Activated CD8-positive, alpha-beta T cell treated with anti-CD3 and anti-CD28 coated beads for 36 hours (primary cell): ENCODE measurements around the gene SLC15A1. TPM values are rescaled to one million over a fixed set of nuclear protein-coding genes. Genes with fewer than 3 reads are reported as not detected.
A peak's percentile ranks its signal among the peaks of the same experiment; 100 is the strongest.

Experiments used
- ATAC-seq: fragments of 200-7000 bp; cut with Tn5 transposase; one replicate; pipeline ENCODE4 v1.10.0; 2021; ENCODE audit warnings: mild to moderate bottlenecking, moderate library complexity
- CTCF ChIA-PET: fragments of 350-600 bp; sonication (Branson Sonifier 250); formaldehyde crosslinking; loops from one replicate; lab custom pipeline; 2021; ENCODE audit warnings: antibody characterized with exemption; lab: Charles Lee
- POLR2A ChIA-PET: fragments of 350-600 bp; sonication (Branson Sonifier 250); formaldehyde crosslinking; loops from one replicate; lab custom pipeline; 2021; ENCODE audit warnings: antibody characterized with exemption; lab: Charles Lee
- DNase-seq: peaks from one replicate; pipeline ENCODE4 v3.0.0-alpha.2; 2020
- H3K27ac Mint-ChIP-seq: one replicate; pipeline ENCODE4 v1.8.0; 2021; ENCODE audit warnings: mild to moderate bottlenecking, mixed read lengths
- H3K27me3 Mint-ChIP-seq: one replicate; pipeline ENCODE4 v1.8.0; 2021; ENCODE audit warnings: mixed read lengths
- H3K36me3 Mint-ChIP-seq: one replicate; pipeline ENCODE4 v1.8.0; 2021; ENCODE audit warnings: low read depth, mixed read lengths
- H3K4me1 Mint-ChIP-seq: one replicate; pipeline ENCODE4 v1.8.0; 2021; ENCODE audit warnings: low read depth, mixed read lengths
- H3K4me3 Mint-ChIP-seq: one replicate; pipeline ENCODE4 v1.8.0; 2021; ENCODE audit warnings: mild to moderate bottlenecking, moderate library complexity, mixed read lengths
- H3K9me3 Mint-ChIP-seq: one replicate; pipeline ENCODE4 v1.8.0; 2021; ENCODE audit warnings: mixed read lengths
- intact Hi-C: fragments of 100-400 bp; cut with micrococcal nuclease; formaldehyde crosslinking; loops from one replicate; pipeline ENCODE4 v1.10.0; 2022
- total RNA-seq, 2 experiments: library from RNA; stranded (reverse); gene quantifications; one replicate each; pipeline ENCODE4 v1.2.3, GENCODE V29; 2021
- TF ChIP-seq, protein P1 (sequence below): fragments of 200-600 bp; IDR thresholded peaks from one replicate; pipeline ENCODE4 v1.8.0; 2022; ENCODE audit warnings: antibody characterized with exemption, mild to moderate bottlenecking

Gene SLC15A1
- total RNA-seq, 2 experiments from 2014 or later = not detected

DNA sequence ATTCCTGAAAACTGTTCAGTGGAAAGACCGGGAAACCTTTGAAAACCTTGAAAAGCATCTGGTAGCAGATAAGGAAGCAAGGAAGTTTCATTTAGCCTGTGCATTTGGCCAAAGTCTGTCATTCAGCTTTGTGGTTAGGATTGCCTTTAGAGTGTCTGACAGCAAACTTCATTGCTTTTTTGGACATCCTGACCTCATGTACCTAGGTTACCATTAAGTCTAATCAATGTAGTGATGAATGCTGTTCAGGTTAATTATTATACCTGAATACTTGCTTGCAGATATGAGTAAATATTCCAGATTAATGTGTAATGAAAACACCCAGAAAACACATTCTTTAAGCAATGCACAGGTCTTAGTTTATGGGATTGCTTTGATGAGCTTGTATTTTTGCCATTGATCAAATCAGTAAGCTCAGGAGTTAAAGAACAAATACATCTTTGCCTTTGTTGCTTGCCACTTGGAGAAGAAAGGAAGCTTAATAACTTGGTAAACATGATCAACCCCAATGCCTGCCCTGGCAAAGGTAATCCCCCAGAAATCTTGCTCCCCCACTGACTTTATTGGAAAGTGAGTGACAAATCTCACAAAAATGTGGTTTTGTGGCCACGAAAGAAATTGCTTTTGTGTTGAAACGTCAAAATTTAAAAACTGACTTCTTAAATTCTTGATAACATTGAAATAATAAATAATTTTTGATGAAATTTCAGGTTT, 87.4 kb downstream of the SLC15A1 start:
- no peak for DNase-seq
- no peaks in the 10 kb centered on the region for H3K36me3 Mint-ChIP-seq
- peaks cover 20% of the 10 kb centered on the region for H3K4me1 Mint-ChIP-seq
- ATAC-seq = no peak
- no peak overlapping the region for H3K4me3 Mint-ChIP-seq
- intact Hi-C loops = no loop called here
- H3K9me3 Mint-ChIP-seq = no peaks in the 10 kb centered on the region
- H3K27me3 Mint-ChIP-seq = no peaks in the 10 kb centered on the region
- ChIA-PET CTCF (interaction anchor here (1.0 to 3.1 kb wide), 7 partner anchors 11 to 809 kb away, joined by 3 to 22 read pairs (median 3); no protein-coding TSS in a partner anchor), POLR2A (interaction anchor here (0.7 kb wide), 1 partner anchor 764 kb away, joined by 3 read pairs; no protein-coding TSS in a partner anchor)
- TF ChIP-seq, protein P1, sequence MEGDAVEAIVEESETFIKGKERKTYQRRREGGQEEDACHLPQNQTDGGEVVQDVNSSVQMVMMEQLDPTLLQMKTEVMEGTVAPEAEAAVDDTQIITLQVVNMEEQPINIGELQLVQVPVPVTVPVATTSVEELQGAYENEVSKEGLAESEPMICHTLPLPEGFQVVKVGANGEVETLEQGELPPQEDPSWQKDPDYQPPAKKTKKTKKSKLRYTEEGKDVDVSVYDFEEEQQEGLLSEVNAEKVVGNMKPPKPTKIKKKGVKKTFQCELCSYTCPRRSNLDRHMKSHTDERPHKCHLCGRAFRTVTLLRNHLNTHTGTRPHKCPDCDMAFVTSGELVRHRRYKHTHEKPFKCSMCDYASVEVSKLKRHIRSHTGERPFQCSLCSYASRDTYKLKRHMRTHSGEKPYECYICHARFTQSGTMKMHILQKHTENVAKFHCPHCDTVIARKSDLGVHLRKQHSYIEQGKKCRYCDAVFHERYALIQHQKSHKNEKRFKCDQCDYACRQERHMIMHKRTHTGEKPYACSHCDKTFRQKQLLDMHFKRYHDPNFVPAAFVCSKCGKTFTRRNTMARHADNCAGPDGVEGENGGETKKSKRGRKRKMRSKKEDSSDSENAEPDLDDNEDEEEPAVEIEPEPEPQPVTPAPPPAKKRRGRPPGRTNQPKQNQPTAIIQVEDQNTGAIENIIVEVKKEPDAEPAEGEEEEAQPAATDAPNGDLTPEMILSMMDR = no peak
- no peak overlapping the region for H3K27ac Mint-ChIP-seq

DNA sequence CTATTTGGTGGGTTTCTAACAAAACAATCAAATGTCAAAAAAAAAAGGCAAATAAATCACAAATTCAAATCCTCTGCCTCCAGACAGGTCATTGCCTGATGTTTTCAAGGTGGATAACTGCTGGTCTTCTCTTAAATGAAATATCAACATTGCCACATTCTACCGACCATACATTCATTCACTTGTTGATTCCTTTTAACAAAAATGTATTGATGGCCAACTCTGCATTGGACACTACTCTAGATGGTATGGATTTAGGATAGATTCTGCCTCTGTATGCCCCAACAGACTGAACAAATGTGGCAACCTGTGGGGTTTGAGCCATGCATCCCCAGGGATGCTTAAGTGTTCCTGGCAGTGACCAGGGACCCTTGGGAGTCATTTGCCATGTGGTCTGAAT, 88.0 kb downstream of the SLC15A1 start:
- TF ChIP-seq, protein P1 = no peak
- ATAC-seq (no peak), DNase-seq (no peak)
- no peak overlapping the region for H3K4me3 Mint-ChIP-seq
- no peaks in the 10 kb centered on the region for H3K27me3 Mint-ChIP-seq
- ChIA-PET CTCF (interaction anchor here (1.0 to 3.1 kb wide), 3 partner anchors 11 to 219 kb away, joined by 3 to 22 read pairs (median 13); no protein-coding TSS in a partner anchor), POLR2A (interaction anchor here (0.7 kb wide), 1 partner anchor 765 kb away, joined by 3 read pairs; no protein-coding TSS in a partner anchor)
- intact Hi-C loops = no loop called here
- H3K4me1 Mint-ChIP-seq = peaks cover 20% of the 10 kb centered on the region
- no peak overlapping the region for H3K27ac Mint-ChIP-seq
- H3K36me3 Mint-ChIP-seq = no peaks in the 10 kb centered on the region
- no peaks in the 10 kb centered on the region for H3K9me3 Mint-ChIP-seq

DNA sequence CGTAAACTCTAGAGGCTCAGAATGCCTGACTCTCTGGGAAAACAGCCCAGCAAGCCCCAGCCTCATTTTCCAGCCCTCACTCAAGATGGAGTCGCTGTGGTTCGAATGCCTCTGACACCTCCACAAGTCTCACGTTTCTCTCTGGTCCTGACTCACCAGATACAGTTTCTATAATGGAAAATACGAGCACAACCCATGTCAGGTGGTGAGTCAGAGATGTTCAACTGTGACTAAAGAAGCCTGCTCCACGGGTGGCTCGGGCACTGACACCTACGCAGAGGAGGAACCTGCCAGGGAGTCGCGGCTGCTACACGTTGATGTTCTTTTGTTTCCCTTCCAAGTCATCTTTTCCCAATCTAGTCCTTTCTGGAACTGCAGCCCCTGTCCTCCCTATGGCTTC, 88.4 kb downstream of the SLC15A1 start:
- Mint-ChIP-seq H3K9me3 (no peaks in the 10 kb centered on the region), H3K36me3 (no peaks in the 10 kb centered on the region), H3K4me3 (no peak overlapping the region), H3K27me3 (no peaks in the 10 kb centered on the region), H3K4me1 (peaks cover 20% of the 10 kb centered on the region), H3K27ac (peak overlapping the region; percentile 51)
- DNase-seq = peak; percentile 74
- peak; percentile 97 for ATAC-seq
- ChIA-PET POLR2A (no interaction called here), CTCF (interaction anchor here (3.1 kb wide), 1 partner anchor 10 kb away, joined by 22 read pairs; no protein-coding TSS in a partner anchor)
- intact Hi-C loops = no loop called here
- TF ChIP-seq, protein P1 = no peak

DNA sequence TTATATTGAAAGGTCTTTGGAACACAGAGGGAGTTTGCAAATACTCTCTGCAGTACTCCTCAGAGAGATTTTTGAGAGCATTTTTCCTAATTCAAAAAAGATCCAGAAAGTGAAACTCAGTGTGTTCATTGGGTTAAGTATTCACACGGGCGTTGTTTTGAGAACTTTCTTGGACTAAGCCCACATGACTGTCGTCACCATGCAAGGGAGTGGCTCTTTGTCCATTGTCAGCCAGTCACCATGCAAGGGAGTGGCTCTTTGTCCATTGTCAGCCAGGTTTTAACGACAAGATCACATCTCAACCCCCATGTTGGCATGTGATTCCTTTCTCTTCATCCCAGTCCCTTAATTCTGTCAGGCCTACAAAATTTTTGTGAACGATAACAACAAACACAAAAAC, 94.3 kb downstream of the SLC15A1 start:
- ATAC-seq = no peak
- peaks cover 2% of the 10 kb centered on the region for H3K4me1 Mint-ChIP-seq

More for the DNA sequence above, 94.3 kb downstream of the SLC15A1 start:
- CTCF ChIA-PET = no interaction called here
- POLR2A ChIA-PET = no interaction called here
- no peak for DNase-seq
- intact Hi-C loops = no loop called here
- TF ChIP-seq, protein P1 = no peak
- no peak overlapping the region for H3K27ac Mint-ChIP-seq
- H3K9me3 Mint-ChIP-seq = no peaks in the 10 kb centered on the region
- no peak overlapping the region for H3K4me3 Mint-ChIP-seq
- peaks cover 2% of the 10 kb centered on the region for H3K27me3 Mint-ChIP-seq
- H3K36me3 Mint-ChIP-seq = no peaks in the 10 kb centered on the region
